GM23248 (cell line): ENCODE data around the gene CGREF1.

Experiments
- EZH2 ChIP-seq: fragments of 200-600 bp; sonication (generic); IDR thresholded peaks from 2 replicates; pipeline ENCODE4 v1.6.1; 2018; ENCODE audit warnings: antibody characterized with exemption, mild to moderate bottlenecking; ENCODE audit not compliant: insufficient read depth, poor library complexity, severe bottlenecking
- EZH2phosphoT487 ChIP-seq: fragments of 200-600 bp; sonication (generic); IDR thresholded peaks from 2 replicates; pipeline ENCODE4 v1.6.1; 2018; ENCODE audit warnings: antibody characterized with exemption, moderate library complexity, mild to moderate bottlenecking, low read depth; ENCODE audit not compliant: insufficient read depth

DNA sequence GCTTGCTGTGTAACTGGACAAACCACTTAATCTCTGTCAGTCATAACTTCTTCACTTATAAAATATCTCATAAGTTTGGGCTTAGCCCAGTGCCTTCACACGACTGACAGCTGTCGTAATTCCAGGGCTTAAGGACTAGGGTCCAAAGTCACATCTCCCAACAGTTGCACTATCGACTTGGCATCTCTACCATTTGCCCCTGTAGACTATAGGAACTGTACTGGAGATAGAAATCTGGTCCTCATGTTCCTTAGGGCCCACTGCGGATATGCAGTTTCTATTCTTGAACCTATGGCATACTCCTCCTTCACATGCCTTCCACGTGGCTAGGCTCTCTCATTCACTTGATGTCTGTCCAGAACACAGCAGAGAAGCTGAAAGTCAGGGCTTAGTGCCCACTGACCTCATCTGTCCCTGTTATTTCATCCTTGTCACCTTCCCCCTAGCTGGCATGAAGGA, 7.4 kb upstream of the CGREF1 start:
- TF ChIP-seq EZH2: no peak
- no peak for TF ChIP-seq EZH2phosphoT487
